Testis (tissue), 3 donors: ENCODE measurements around the gene AARSD1. TPM values are rescaled to one million over a fixed set of nuclear protein-coding genes. Genes with fewer than 3 reads are reported as not detected.

ENCODE experiments used
- DNase-seq: peaks from one replicate; pipeline ENCODE4 v3.0.0-alpha.2; 2019
- H3K27ac ChIP-seq, 2 donors: fragments of 200-600 bp; sonication (generic); one replicate each; pipeline ENCODE4 v1.5.1; 2019
- H3K27me3 ChIP-seq: fragments of 200-600 bp; sonication (generic); one replicate; pipeline ENCODE4 v1.5.1; 2019
- H3K36me3 ChIP-seq: fragments of 200-600 bp; sonication (generic); one replicate; pipeline ENCODE4 v1.5.1; 2017; ENCODE audit warnings: low read depth; ENCODE audit errors: missing control alignments
- H3K4me1 ChIP-seq: fragments of 200-600 bp; sonication (generic); one replicate; pipeline ENCODE4 v1.5.1; 2019
- H3K4me3 ChIP-seq, 2 donors: fragments of 200-600 bp; sonication (generic); one replicate each; pipeline ENCODE4 v1.5.1; 2017 to 2019
- H3K9me3 ChIP-seq: fragments of 200-600 bp; sonication (generic); one replicate; pipeline ENCODE4 v1.5.1; 2017
- CTCF ChIP-seq, 3 experiments: fragments of 450-650 bp in 2 of 3; fragments of 200-600 bp in 1 of 3; sonication (generic) in 1 of 3; IDR thresholded peaks; one replicate each; pipeline ENCODE4 v1.5.1; 2016 to 2019; ENCODE audit warnings: antibody characterized with exemption in 3 of 3, mild to moderate bottlenecking in 2 of 3, moderate library complexity in 1 of 3
- POLR2A ChIP-seq: fragments of 450-650 bp; IDR thresholded peaks from one replicate; pipeline ENCODE4 v1.6.1; 2017; ENCODE audit warnings: antibody characterized with exemption, mild to moderate bottlenecking, moderate library complexity
- WGBS, 2 donors: methylation state at CpG; one replicate each; pipeline ENCODE4 v1.1.5; 2018; 5-methylcytosine and 5-hydroxymethylcytosine counted together
- intact Hi-C: fragments of 100-400 bp; cut with DNase I; formaldehyde crosslinking; loops from one replicate; pipeline ENCODE4 v1.15.1; 2023; ENCODE audit warnings: low total_unique reads
- polyA plus RNA-seq: library from polyadenylated mRNA; stranded (reverse); fragments of 350-450 nt; fragmentation: Illumina TruSeq; extraction: RNeasy Lipid Tissue Mini Kit (QIAGEN cat#74804); gene quantifications from one replicate; pipeline ENCODE4 v1.2.3, GENCODE V29; 2014; ENCODE audit warnings: low read depth, low replicate concordance; ENCODE audit not compliant: insufficient read depth
- total RNA-seq, 2 donors: library from RNA; depleted of rRNA; stranded (reverse); fragments of >200 nt; gene quantifications; one replicate each; pipeline ENCODE4 v1.2.3, GENCODE V29; 2016

AARSD1 gene
- total and polyA plus RNA-seq, 3 donors from 2014 or later: 62.0 to 184 (median 84.3) TPM

- Histone ChIP-seq H3K4me3 (no peak overlapping the region), H3K4me1 (no peaks in the 10 kb centered on the region), H3K36me3 (no peaks in the 10 kb centered on the region), H3K27ac (no peak overlapping the region), H3K27me3 (no peaks in the 10 kb centered on the region), H3K9me3 (no peaks in the 10 kb centered on the region)
- intact Hi-C loops: no loop called here
- TF ChIP-seq CTCF (IDR thresholded peaks at IDR 0.05): no peak
- TF ChIP-seq POLR2A: no peak
- no peak for DNase-seq
- WGBS, 2 donors: 87 to 94% methylated on average over 6 of the region's 6 CpGs
These were observed 25.7 kb upstream of the AARSD1 start for GRCh38 chr17:42989726-42990652.

- Histone ChIP-seq H3K27me3 (no peaks in the 10 kb centered on the region), H3K4me3 (no peak overlapping the region), H3K9me3 (no peaks in the 10 kb centered on the region), H3K36me3 (no peaks in the 10 kb centered on the region), H3K4me1 (no peaks in the 10 kb centered on the region), H3K27ac (no peak overlapping the region)
- intact Hi-C loops: no loop called here
- 85 to 90% methylated on average over 5 of the region's 5 CpGs for WGBS, 2 donors
- no peak for TF ChIP-seq CTCF (IDR thresholded peaks at IDR 0.05)
- no peak for TF ChIP-seq POLR2A
- DNase-seq: no peak
These were observed 24.9 kb upstream of the AARSD1 start for GRCh38 chr17:42989141-42989540.

- Histone ChIP-seq H3K4me1 (peaks cover 6% of the 10 kb centered on the region), H3K27ac (no peak overlapping the region), H3K9me3 (no peaks in the 10 kb centered on the region), H3K36me3 (no peaks in the 10 kb centered on the region), H3K4me3 (no peak overlapping the region), H3K27me3 (no peaks in the 10 kb centered on the region)
- intact Hi-C loops: no loop called here
- no peak for DNase-seq
- TF ChIP-seq CTCF (IDR thresholded peaks at IDR 0.05): no peak
- TF ChIP-seq POLR2A: no peak
- WGBS, 2 donors: 0% methylated on average over 1 of the region's 1 CpG
These were observed 21.0 kb upstream of the AARSD1 start for GRCh38 chr17:42985225-42985624.

GRCh38 chr17:42982266-42982665 lies 18.0 kb upstream of the AARSD1 start:
- H3K9me3 ChIP-seq: no peaks in the 10 kb centered on the region
- no peaks in the 10 kb centered on the region for H3K36me3 ChIP-seq
- DNase-seq: no peak
- H3K4me3 ChIP-seq: no peak overlapping the region
- intact Hi-C loops: no loop called here
- peaks cover 11% of the 10 kb centered on the region for H3K4me1 ChIP-seq
- H3K27ac ChIP-seq: no peak overlapping the region
- TF ChIP-seq CTCF (IDR thresholded peaks at IDR 0.05) (no peak), POLR2A (no peak)
- H3K27me3 ChIP-seq: no peaks in the 10 kb centered on the region
